ENCODE results near the gene PER2. TPM values are rescaled to one million over a fixed set of nuclear protein-coding genes. Genes with fewer than 3 reads are reported as not detected.

Gene PER2
- total RNA-seq, 4 donors from 2014 or later, result 8.2 to 18.6 (median 9.8) TPM

DNA sequence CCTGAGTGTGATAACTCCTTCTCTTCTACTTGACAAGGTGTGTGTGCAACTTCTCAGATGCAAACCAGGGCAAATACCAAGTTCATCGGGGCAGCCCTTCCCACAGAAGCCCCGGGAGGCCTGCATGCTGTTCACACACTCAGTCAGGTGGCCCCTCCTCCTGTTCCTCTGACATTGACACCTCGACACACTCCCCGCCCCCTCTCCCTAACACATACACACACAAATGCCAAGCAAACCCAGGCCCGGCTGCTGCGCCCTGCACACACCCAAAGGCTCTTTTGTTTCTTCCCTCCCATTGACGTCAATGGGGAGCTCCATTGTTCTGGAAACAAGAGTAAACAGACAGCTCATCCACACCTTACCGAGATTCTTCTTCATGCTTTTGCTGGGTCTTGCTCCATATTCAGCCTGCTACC is 1.7 kb upstream of the PER2 start:
- WGBS, 2 donors, result 36 to 51% methylated on average over 8 of the region's 8 CpGs
- Histone ChIP-seq H3K4me3 (no peak overlapping the region), H3K27ac (peak overlapping the region; percentile 10 to 97 (median 91)), H3K4me1 (peaks cover 0 to 48% (median 25%) of the 10 kb centered on the region in 4 donors), H3K27me3 (no peaks in the 10 kb centered on the region), H3K9me3 (no peaks in the 10 kb centered on the region), H3K36me3 (no peaks in the 10 kb centered on the region)
- peak in 1 of 2 donors; percentile 32 for DNase-seq (ENCODE audit: low spot score in 2 of 2)
- TF ChIP-seq EP300 (IDR thresholded peaks at IDR 0.05) (peak in 1 of 2 donors; percentile 46), POLR2A (IDR thresholded peaks at IDR 0.05) (no peak)

DNA sequence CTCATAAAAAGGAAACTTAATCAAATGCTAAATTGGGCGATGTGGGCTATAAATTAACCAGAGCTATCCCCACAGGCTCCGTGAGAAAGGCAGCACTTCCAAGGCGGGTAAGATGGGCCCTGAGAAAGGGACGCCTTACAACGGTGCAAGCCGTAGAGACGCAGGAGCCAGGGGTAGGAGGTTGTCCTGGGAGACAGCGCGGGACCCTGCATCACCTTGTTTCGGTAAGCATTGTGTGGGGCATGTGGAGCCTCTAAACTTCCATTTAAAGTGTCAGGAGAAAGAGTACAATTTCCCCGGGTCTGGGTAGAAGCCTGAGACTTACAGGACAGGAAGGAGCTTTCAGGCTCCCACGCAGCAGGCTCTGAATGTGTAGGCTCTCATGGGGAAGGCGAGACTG is 1.2 kb upstream of the PER2 start:
- H3K4me3 ChIP-seq, result peak overlapping the region in 3 of 4 donors; percentile 38 to 97 (median 86)
- no peaks in the 10 kb centered on the region for H3K27me3 ChIP-seq
- peak overlapping the region; percentile 86 to 97 (median 94) for H3K27ac ChIP-seq
- DNase-seq (ENCODE audit: low spot score in 2 of 2), result no peak
- H3K36me3 ChIP-seq, result no peaks in the 10 kb centered on the region
- TF ChIP-seq, protein P1, sequence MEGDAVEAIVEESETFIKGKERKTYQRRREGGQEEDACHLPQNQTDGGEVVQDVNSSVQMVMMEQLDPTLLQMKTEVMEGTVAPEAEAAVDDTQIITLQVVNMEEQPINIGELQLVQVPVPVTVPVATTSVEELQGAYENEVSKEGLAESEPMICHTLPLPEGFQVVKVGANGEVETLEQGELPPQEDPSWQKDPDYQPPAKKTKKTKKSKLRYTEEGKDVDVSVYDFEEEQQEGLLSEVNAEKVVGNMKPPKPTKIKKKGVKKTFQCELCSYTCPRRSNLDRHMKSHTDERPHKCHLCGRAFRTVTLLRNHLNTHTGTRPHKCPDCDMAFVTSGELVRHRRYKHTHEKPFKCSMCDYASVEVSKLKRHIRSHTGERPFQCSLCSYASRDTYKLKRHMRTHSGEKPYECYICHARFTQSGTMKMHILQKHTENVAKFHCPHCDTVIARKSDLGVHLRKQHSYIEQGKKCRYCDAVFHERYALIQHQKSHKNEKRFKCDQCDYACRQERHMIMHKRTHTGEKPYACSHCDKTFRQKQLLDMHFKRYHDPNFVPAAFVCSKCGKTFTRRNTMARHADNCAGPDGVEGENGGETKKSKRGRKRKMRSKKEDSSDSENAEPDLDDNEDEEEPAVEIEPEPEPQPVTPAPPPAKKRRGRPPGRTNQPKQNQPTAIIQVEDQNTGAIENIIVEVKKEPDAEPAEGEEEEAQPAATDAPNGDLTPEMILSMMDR (IDR thresholded peaks at IDR 0.05), result no peak
- no peak for TF ChIP-seq POLR2A (IDR thresholded peaks at IDR 0.05)
- TF ChIP-seq EP300 (IDR thresholded peaks at IDR 0.05), result no peak
- H3K9me3 ChIP-seq, result no peaks in the 10 kb centered on the region
- 28 to 36% methylated on average over 13 of the region's 13 CpGs for WGBS, 2 donors
- H3K4me1 ChIP-seq, result peaks cover 0 to 53% (median 30%) of the 10 kb centered on the region in 4 donors

DNA sequence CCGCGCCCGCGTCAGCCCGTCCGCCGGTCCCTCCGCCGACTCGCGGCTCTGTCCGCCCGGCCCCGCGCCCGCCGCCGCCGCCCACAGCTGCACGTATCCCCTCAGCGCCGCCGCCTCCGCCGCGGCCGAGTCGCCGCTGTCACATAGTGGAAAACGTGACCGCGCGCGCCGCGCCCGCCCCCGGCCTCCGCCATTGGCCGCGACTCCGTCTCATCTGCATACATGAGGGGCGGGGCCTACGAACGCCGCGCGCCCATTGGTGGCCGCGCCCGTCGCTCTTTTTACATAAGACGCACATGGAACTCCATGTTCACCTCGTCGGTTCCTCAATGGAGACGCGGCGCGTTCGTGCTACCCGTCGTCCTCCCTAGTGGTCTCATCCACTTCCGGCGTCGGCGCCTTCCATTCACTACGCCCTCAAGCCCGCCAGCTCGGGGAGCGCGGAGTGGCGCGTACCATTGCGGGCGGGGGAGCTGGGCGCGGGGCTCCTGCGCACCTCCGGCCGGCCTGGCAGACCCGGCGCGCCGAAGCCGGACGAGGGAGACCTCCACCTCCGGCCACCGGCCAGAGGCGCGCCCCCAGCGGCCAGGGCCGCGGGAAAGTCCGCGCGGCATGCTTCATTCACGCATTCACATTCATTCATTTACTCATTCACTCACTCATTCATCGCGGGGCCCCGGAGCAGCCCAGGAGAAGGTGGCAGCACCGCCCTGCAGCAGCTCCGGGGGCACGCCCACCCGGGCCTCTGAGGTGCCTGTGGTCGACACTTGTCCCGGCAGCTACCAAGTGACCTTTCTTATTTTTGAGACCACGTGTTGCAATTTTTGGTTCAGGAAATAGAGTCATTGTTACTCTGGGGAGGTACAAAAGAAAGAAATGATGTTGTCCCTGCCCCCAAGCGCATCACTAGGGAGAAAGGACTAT is 502 bp upstream of the PER2 start:
- Histone ChIP-seq H3K27ac (peak overlapping the region; percentile 86 to 97 (median 94)), H3K36me3 (no peaks in the 10 kb centered on the region), H3K4me3 (peak overlapping the region; percentile 38 to 97 (median 78)), H3K27me3 (no peaks in the 10 kb centered on the region), H3K4me1 (peaks cover 0 to 57% (median 31%) of the 10 kb centered on the region in 4 donors), H3K9me3 (no peaks in the 10 kb centered on the region)
- peak; percentile 100 for DNase-seq (ENCODE audit: low spot score in 2 of 2)
- 0 to 1% methylated on average over 38 to 108 of the region's 108 CpGs for WGBS, 2 donors
- TF ChIP-seq, protein P1 (IDR thresholded peaks at IDR 0.05), result peak; percentile 7 to 70 (median 23)
- TF ChIP-seq EP300 (IDR thresholded peaks at IDR 0.05) (peak; percentile 72 to 95), POLR2A (IDR thresholded peaks at IDR 0.05) (peak; percentile 81 to 89)

DNA sequence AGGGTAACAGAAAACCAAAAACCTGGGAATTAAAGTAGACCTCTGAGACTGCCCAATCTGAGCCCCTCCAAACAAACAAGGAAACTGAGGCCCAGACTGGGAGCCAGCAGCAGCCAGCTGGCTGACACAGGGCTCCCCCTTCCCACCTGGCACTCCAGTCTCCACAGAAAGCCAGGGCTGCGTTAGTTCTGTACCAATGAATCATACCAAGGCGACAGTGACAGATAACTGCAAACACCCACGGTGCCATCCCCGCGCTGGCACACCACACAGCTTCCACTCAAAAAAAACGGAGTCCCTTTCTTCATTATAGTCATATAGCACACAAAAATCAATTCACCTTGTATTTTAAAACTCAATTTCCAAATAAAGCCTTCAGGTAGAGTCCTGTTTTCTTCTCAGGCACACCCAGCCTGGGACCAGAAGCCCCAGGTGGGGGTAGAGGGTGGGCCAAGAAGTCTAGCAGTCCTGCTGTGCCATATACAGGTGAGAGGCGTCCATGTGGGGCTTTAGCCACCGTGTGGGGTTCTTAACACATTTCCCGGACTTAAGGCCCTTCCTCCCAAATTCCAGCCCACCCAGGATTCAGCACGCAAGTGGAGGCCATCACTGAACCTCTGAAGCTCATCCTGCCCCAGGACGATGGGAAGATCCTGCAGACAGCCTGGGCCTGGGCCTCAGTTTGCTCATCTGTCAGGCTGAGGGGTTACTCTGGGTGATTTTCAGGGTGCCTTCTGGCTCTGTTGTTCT is 1.2 kb downstream of the PER2 start:
- no peaks in the 10 kb centered on the region for H3K9me3 ChIP-seq
- H3K4me3 ChIP-seq, result peak overlapping the region; percentile 71 to 97 (median 86)
- no peaks in the 10 kb centered on the region for H3K27me3 ChIP-seq
- no peak for DNase-seq (ENCODE audit: low spot score in 2 of 2)
- WGBS, 2 donors, result 61 to 70% methylated on average over 11 of the region's 11 CpGs
- H3K4me1 ChIP-seq, result peaks cover 0 to 74% (median 35%) of the 10 kb centered on the region in 4 donors
- TF ChIP-seq EP300 (IDR thresholded peaks at IDR 0.05) (no peak), POLR2A (IDR thresholded peaks at IDR 0.05) (no peak)
- TF ChIP-seq, protein P1 (IDR thresholded peaks at IDR 0.05), result no peak
- no peaks in the 10 kb centered on the region for H3K36me3 ChIP-seq
- H3K27ac ChIP-seq, result peak overlapping the region; percentile 86 to 97 (median 94)

DNA sequence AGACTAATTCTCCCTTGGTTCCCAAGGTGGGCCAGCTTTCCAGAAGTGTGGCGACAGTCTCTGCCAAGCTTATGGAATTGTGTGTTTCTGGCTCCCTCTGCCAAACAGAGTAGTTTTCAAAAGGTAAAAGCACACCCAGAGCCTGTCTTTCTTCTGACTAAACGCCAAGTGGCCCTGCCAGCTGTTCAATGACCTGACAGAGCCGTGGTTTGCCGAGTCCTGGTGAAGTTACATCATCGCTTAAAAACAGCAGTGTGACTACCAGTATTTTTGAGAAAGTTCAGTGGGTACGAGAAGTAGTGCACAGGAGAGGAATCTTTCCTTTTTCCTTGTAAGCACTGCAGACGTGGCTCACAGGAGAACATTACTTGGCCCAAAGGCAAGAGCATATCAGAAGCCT is 1.9 kb downstream of the PER2 start:
- peak overlapping the region in 2 of 4 donors; percentile 3 to 97 for H3K4me3 ChIP-seq
- H3K9me3 ChIP-seq, result no peaks in the 10 kb centered on the region
- peaks cover 0 to 80% (median 35%) of the 10 kb centered on the region in 4 donors for H3K4me1 ChIP-seq
- H3K36me3 ChIP-seq, result no peaks in the 10 kb centered on the region
- WGBS, 2 donors, result 43 to 46% methylated on average over 7 of the region's 7 CpGs
- TF ChIP-seq EP300 (IDR thresholded peaks at IDR 0.05), result peak in 1 of 2 donors; percentile 57
- TF ChIP-seq, protein P1 (IDR thresholded peaks at IDR 0.05), result no peak
- H3K27ac ChIP-seq, result peak overlapping the region; percentile 86 to 97 (median 94)
- DNase-seq (ENCODE audit: low spot score in 2 of 2), result peak; percentile 49 to 72
- no peaks in the 10 kb centered on the region for H3K27me3 ChIP-seq
